GM23338 (cell line): Measurements from ENCODE around the gene SPAG16. TPM values are rescaled to one million over a fixed set of nuclear protein-coding genes. Genes with fewer than 3 reads are reported as not detected.

Experiments used
- ATAC-seq: fragments of 200-7000 bp; cut with Tn5 transposase; 3 replicates; pipeline ENCODE4 v1.9.1; 2020
- DNase-seq: peaks from one replicate; pipeline ENCODE4 v3.0.0-alpha.2; 2015; ENCODE audit warnings: low spot score
- H2AFZ ChIP-seq: fragments of 200-600 bp; sonication (generic); 2 replicates; pipeline ENCODE4 v1.8.0; 2016; ENCODE audit warnings: antibody characterized with exemption, mild to moderate bottlenecking, moderate library complexity
- H3F3A ChIP-seq: fragments of 200-600 bp; sonication (generic); replicated peaks from 2 replicates; pipeline ENCODE4 v1.8.0; 2017; ENCODE audit warnings: antibody characterized with exemption, mixed run types, low read depth
- H3K27ac ChIP-seq: fragments of 200-600 bp; sonication (generic); 2 replicates; pipeline ENCODE4 v1.6.1; 2016; ENCODE audit warnings: low read depth
- H3K27me3 ChIP-seq: fragments of 200-600 bp; sonication (generic); 2 replicates; pipeline ENCODE4 v1.8.0; 2016; ENCODE audit warnings: mild to moderate bottlenecking, mixed run types, moderate library complexity; ENCODE audit not compliant: insufficient read depth
- H3K36me3 ChIP-seq: fragments of 200-600 bp; sonication (generic); 2 replicates; pipeline ENCODE4 v1.8.0; 2016; ENCODE audit warnings: mild to moderate bottlenecking; ENCODE audit not compliant: insufficient read depth
- H3K4me1 ChIP-seq: fragments of 200-600 bp; sonication (generic); 2 replicates; pipeline ENCODE4 v1.8.0; 2016; ENCODE audit warnings: mild to moderate bottlenecking, moderate library complexity; ENCODE audit not compliant: insufficient read depth
- H3K4me2 ChIP-seq: fragments of 200-600 bp; sonication (generic); 2 replicates; pipeline ENCODE4 v1.7.1; 2017; ENCODE audit warnings: mixed run types
- H3K4me3 ChIP-seq: fragments of 200-600 bp; sonication (generic); 2 replicates; pipeline ENCODE4 v1.6.1; 2016; ENCODE audit warnings: mixed run types
- H3K79me2 ChIP-seq: fragments of 200-600 bp; sonication (generic); replicated peaks from 2 replicates; pipeline ENCODE4 v1.8.0; 2017; ENCODE audit warnings: mild to moderate bottlenecking; ENCODE audit not compliant: insufficient read depth
- H3K9me2 ChIP-seq: fragments of 200-600 bp; sonication (generic); 2 replicates; pipeline ENCODE4 v1.8.0; 2017; ENCODE audit not compliant: insufficient read depth
- H4K20me1 ChIP-seq: fragments of 200-600 bp; sonication (generic); replicated peaks from 2 replicates; pipeline ENCODE4 v1.8.0; 2017; ENCODE audit warnings: mild to moderate bottlenecking; ENCODE audit not compliant: insufficient read depth
- H3K27ac Mint-ChIP-seq: 2 replicates; pipeline ENCODE4 v1.8.0; 2020; ENCODE audit warnings: inconsistent platforms, mild to moderate bottlenecking, moderate library complexity, mixed read lengths
- H3K27me3 Mint-ChIP-seq: 3 replicates; pipeline ENCODE4 v1.8.0; 2022; ENCODE audit warnings: low read depth, mild to moderate bottlenecking, moderate library complexity, mixed read lengths, inconsistent platforms; ENCODE audit not compliant: insufficient read depth, poor library complexity
- H3K36me3 Mint-ChIP-seq: 3 replicates; pipeline ENCODE4 v1.8.0; 2021; ENCODE audit warnings: low read depth, mild to moderate bottlenecking, inconsistent platforms, moderate library complexity, mixed read lengths
- H3K4me1 Mint-ChIP-seq: 3 replicates; pipeline ENCODE4 v1.8.0; 2020; ENCODE audit warnings: mild to moderate bottlenecking, inconsistent platforms, mixed read lengths
- H3K4me3 Mint-ChIP-seq: 3 replicates; pipeline ENCODE4 v1.8.0; 2021; ENCODE audit warnings: moderate library complexity, mild to moderate bottlenecking, inconsistent platforms, mixed read lengths
- H3K9me3 Mint-ChIP-seq: 3 replicates; pipeline ENCODE4 v1.8.0; 2020; ENCODE audit warnings: moderate library complexity, mild to moderate bottlenecking, inconsistent platforms, mixed read lengths
- CREB1 ChIP-seq: fragments of 250-450 bp; sonication (Bioruptor Pico); IDR thresholded peaks from 2 replicates; pipeline ENCODE4 v1.5.0; 2020; ENCODE audit warnings: low read depth, mild to moderate bottlenecking, moderate library complexity
- ETS1 ChIP-seq: IDR thresholded peaks from 2 replicates; pipeline ENCODE4 v1.6.1; 2016; ENCODE audit warnings: antibody characterized with exemption
- EZH2 ChIP-seq: fragments of 200-600 bp; sonication (generic); IDR thresholded peaks from one replicate; pipeline ENCODE4 v1.8.0; 2017; ENCODE audit warnings: antibody characterized with exemption, mild to moderate bottlenecking, low read depth; ENCODE audit not compliant: unreplicated experiment
- JUNB ChIP-seq: IDR thresholded peaks from one replicate; pipeline ENCODE4 v1.6.1; 2016; ENCODE audit warnings: antibody characterized with exemption; ENCODE audit not compliant: unreplicated experiment
- POLR2AphosphoS5 ChIP-seq: IDR thresholded peaks from 2 replicates; pipeline ENCODE4 v1.6.1; 2016; ENCODE audit warnings: antibody characterized with exemption, low read depth
- STAT1 ChIP-seq: IDR thresholded peaks from one replicate; pipeline ENCODE4 v1.6.1; 2016; ENCODE audit warnings: antibody characterized with exemption; ENCODE audit not compliant: unreplicated experiment
- ZNF114 ChIP-seq: fragments of 250-450 bp; sonication (Bioruptor Pico); IDR thresholded peaks from 2 replicates; pipeline ENCODE4 v1.5.0; 2020; ENCODE audit warnings: mild to moderate bottlenecking, moderate library complexity
- polyA plus RNA-seq: library from polyadenylated mRNA; unstranded; fragments of >200 nt; fragmentation: Nextera tagmentation; extraction: Ambion mirVana; gene quantifications from 2 replicates; pipeline ENCODE4 v1.2.1, GENCODE V29; 2016
- total RNA-seq: library from RNA; depleted of rRNA; stranded (reverse); fragments of >200 nt; shearing (Covaris generic); gene quantifications from 2 replicates; pipeline ENCODE4 v1.2.3, GENCODE V29; 2014
- TF ChIP-seq, protein P1 (sequence below), 2 experiments: fragments of 200-600 bp in 1 of 2; sonication (generic) in 1 of 2; conservative IDR thresholded peaks; 2 replicates each; pipeline versions ENCODE4 v1.5.1 to v1.6.1; 2016 to 2017; ENCODE audit warnings: antibody characterized with exemption in 2 of 2, low read depth in 2 of 2, mild to moderate bottlenecking in 2 of 2, moderate library complexity in 1 of 2
- TF ChIP-seq, protein P2 (sequence below): IDR thresholded peaks from one replicate; pipeline ENCODE4 v1.6.1; 2018; ENCODE audit warnings: antibody characterized with exemption; ENCODE audit not compliant: unreplicated experiment

The SPAG16 gene
- total and polyA plus RNA-seq, 2 experiments from 2014 or later, result 19.7 to 47.8 TPM

DNA sequence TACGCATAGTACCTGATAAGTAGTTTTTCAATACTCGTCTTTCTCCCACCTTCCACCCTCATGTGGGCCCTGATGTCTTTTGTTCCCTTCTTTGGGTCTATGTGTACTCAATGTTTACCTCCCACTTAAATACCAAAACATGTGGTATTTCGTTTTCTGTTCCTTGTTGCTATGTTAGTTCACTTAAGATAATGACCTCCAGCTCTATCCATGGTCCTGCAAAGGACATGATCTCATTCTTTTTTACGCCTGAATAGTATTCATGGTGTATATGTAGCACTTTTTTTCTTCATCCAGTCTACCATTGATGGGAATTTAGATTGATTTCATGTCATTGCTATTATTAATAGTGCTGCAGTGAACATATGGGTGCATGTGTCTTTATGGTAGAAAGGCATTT lies 816.2 kb downstream of the SPAG16 start:
- no peaks in the 10 kb centered on the region for H3K9me2 ChIP-seq

DNA sequence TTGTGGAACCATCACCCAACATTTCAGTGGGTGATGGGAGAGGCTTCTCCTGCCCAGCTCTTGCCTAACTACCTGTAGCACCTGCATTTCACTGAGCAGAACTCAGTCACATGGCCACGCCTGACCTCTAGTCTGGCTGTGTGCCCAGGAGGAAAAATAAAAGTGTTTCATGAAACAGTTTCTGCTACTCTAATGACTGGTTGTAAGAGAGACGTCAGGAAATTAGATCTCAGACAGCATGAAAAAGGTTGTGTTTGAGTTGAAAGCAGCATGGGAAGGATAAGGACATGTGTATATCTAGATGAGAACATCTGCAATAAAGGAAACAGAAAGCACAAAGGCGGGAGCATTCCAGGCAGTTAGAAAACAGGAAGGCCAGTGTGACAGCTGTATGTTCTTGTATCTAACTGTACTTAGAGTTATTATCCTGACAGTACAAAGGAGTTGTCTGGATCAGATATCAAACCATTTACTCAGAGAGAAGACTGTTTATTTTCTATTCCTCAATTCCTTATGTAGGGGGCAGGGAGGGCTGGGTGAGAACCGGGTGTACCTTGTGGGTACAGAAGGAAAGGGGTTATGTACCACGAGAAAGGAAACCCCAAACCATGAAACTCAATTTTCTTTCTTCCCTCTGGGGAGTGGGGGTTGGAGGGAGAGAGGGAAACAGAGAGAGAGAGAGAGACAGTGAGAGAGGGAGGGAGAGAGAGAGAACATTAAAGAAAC lies 819.2 kb downstream of the SPAG16 start:
- H3K27ac Mint-ChIP-seq, result no peak overlapping the region
- no peaks in the 10 kb centered on the region for H4K20me1 ChIP-seq
- no peaks in the 10 kb centered on the region for H3F3A ChIP-seq
- DNase-seq (no peak), ATAC-seq (no peak)
- H3K4me2 ChIP-seq, result no peak overlapping the region
- H2AFZ ChIP-seq, result no peak overlapping the region
- H3K27ac ChIP-seq, result no peak overlapping the region
- H3K79me2 ChIP-seq, result no peaks in the 10 kb centered on the region
- no peaks in the 10 kb centered on the region for H3K27me3 Mint-ChIP-seq
- no peak overlapping the region for H3K4me3 Mint-ChIP-seq
- H3K27me3 ChIP-seq, result no peaks in the 10 kb centered on the region
- no peaks in the 10 kb centered on the region for H3K36me3 Mint-ChIP-seq
- no peak overlapping the region for H3K4me3 ChIP-seq
- H3K4me1 ChIP-seq, result peaks cover 9% of the 10 kb centered on the region; the same call in 1 of the 2 replicates
- no peaks in the 10 kb centered on the region for H3K9me3 Mint-ChIP-seq
- no peaks in the 10 kb centered on the region for H3K9me2 ChIP-seq
- H3K36me3 ChIP-seq, result no peaks in the 10 kb centered on the region
- peaks cover 20% of the 10 kb centered on the region for H3K4me1 Mint-ChIP-seq
- TF ChIP-seq STAT1 (no peak), EZH2 (no peak), CREB1 (CRISPR knock-in tag) (no peak), ZNF114 (CRISPR knock-in tag) (no peak), POLR2AphosphoS5 (no peak), JUNB (no peak), ETS1 (no peak)
- TF ChIP-seq, protein P1, sequence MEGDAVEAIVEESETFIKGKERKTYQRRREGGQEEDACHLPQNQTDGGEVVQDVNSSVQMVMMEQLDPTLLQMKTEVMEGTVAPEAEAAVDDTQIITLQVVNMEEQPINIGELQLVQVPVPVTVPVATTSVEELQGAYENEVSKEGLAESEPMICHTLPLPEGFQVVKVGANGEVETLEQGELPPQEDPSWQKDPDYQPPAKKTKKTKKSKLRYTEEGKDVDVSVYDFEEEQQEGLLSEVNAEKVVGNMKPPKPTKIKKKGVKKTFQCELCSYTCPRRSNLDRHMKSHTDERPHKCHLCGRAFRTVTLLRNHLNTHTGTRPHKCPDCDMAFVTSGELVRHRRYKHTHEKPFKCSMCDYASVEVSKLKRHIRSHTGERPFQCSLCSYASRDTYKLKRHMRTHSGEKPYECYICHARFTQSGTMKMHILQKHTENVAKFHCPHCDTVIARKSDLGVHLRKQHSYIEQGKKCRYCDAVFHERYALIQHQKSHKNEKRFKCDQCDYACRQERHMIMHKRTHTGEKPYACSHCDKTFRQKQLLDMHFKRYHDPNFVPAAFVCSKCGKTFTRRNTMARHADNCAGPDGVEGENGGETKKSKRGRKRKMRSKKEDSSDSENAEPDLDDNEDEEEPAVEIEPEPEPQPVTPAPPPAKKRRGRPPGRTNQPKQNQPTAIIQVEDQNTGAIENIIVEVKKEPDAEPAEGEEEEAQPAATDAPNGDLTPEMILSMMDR (conservative IDR thresholded peaks at IDR 0.05; ENCODE audit: low read depth in 2 of 2), result no peak

More for the DNA sequence above, 816.2 kb downstream of the SPAG16 start:
- H3K4me1 Mint-ChIP-seq, result peaks cover 16% of the 10 kb centered on the region
- H3K27ac ChIP-seq, result no peak overlapping the region
- no peak overlapping the region for H3K27ac Mint-ChIP-seq
- H3K4me3 Mint-ChIP-seq, result no peak overlapping the region
- ATAC-seq (no peak), DNase-seq (no peak)
- H4K20me1 ChIP-seq, result no peaks in the 10 kb centered on the region; the same call in 1 of the 2 replicates
- no peaks in the 10 kb centered on the region for H3K36me3 Mint-ChIP-seq
- H3K4me1 ChIP-seq, result peaks cover 6% of the 10 kb centered on the region; the same call in 1 of the 2 replicates
- H3K27me3 Mint-ChIP-seq, result no peaks in the 10 kb centered on the region
- H3K27me3 ChIP-seq, result no peaks in the 10 kb centered on the region
- H2AFZ ChIP-seq, result no peak overlapping the region
- no peak overlapping the region for H3K4me2 ChIP-seq
- no peaks in the 10 kb centered on the region for H3F3A ChIP-seq
- H3K9me3 Mint-ChIP-seq, result no peaks in the 10 kb centered on the region
- no peak overlapping the region for H3K4me3 ChIP-seq
- no peaks in the 10 kb centered on the region for H3K79me2 ChIP-seq
- H3K36me3 ChIP-seq, result no peaks in the 10 kb centered on the region
- no peak for TF ChIP-seq CREB1 (CRISPR knock-in tag)
- TF ChIP-seq, protein P2, sequence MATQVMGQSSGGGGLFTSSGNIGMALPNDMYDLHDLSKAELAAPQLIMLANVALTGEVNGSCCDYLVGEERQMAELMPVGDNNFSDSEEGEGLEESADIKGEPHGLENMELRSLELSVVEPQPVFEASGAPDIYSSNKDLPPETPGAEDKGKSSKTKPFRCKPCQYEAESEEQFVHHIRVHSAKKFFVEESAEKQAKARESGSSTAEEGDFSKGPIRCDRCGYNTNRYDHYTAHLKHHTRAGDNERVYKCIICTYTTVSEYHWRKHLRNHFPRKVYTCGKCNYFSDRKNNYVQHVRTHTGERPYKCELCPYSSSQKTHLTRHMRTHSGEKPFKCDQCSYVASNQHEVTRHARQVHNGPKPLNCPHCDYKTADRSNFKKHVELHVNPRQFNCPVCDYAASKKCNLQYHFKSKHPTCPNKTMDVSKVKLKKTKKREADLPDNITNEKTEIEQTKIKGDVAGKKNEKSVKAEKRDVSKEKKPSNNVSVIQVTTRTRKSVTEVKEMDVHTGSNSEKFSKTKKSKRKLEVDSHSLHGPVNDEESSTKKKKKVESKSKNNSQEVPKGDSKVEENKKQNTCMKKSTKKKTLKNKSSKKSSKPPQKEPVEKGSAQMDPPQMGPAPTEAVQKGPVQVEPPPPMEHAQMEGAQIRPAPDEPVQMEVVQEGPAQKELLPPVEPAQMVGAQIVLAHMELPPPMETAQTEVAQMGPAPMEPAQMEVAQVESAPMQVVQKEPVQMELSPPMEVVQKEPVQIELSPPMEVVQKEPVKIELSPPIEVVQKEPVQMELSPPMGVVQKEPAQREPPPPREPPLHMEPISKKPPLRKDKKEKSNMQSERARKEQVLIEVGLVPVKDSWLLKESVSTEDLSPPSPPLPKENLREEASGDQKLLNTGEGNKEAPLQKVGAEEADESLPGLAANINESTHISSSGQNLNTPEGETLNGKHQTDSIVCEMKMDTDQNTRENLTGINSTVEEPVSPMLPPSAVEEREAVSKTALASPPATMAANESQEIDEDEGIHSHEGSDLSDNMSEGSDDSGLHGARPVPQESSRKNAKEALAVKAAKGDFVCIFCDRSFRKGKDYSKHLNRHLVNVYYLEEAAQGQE, result peak; percentile 36
